Activated CD4-positive, alpha-beta T cell treated with anti-CD3 and anti-CD28 coated beads, Interleukin-2, amount 10 ng/mL, durations not matched to agents 7 days and 5 days (primary cell): ENCODE measurements around the gene ZMIZ1. TPM values are rescaled to one million over a fixed set of nuclear protein-coding genes. Genes with fewer than 3 reads are reported as not detected.

Source experiments
- CTCF ChIA-PET: fragments of 350-600 bp; sonication (Branson Sonifier 250); formaldehyde crosslinking; loops from one replicate; lab custom pipeline; 2021; ENCODE audit warnings: antibody characterized with exemption; lab: Charles Lee
- POLR2A ChIA-PET: fragments of 350-600 bp; sonication (Branson Sonifier 250); formaldehyde crosslinking; loops from one replicate; lab custom pipeline; 2021; ENCODE audit warnings: antibody characterized with exemption; lab: Charles Lee
- DNase-seq: peaks from one replicate; pipeline ENCODE4 v3.0.0-alpha.2; 2020
- H3K27ac Mint-ChIP-seq: one replicate; pipeline ENCODE4 v1.8.0; 2021; ENCODE audit warnings: mild to moderate bottlenecking, moderate library complexity, mixed read lengths
- H3K27me3 Mint-ChIP-seq: one replicate; pipeline ENCODE4 v1.8.0; 2021; ENCODE audit warnings: mixed read lengths
- H3K36me3 Mint-ChIP-seq: one replicate; pipeline ENCODE4 v1.8.0; 2021; ENCODE audit warnings: low read depth, mixed read lengths
- H3K4me1 Mint-ChIP-seq: one replicate; pipeline ENCODE4 v1.8.0; 2021; ENCODE audit warnings: mixed read lengths
- H3K4me3 Mint-ChIP-seq: one replicate; pipeline ENCODE4 v1.8.0; 2021; ENCODE audit warnings: mild to moderate bottlenecking, moderate library complexity, mixed read lengths
- H3K9me3 Mint-ChIP-seq: one replicate; pipeline ENCODE4 v1.8.0; 2021; ENCODE audit warnings: mixed read lengths
- total RNA-seq, 2 experiments: library from RNA; stranded (reverse); gene quantifications; one replicate each; pipeline ENCODE4 v1.2.3, GENCODE V29; 2021

Gene ZMIZ1
- total RNA-seq, 2 experiments from 2014 or later, result 27.8 to 31.5 TPM

DNA sequence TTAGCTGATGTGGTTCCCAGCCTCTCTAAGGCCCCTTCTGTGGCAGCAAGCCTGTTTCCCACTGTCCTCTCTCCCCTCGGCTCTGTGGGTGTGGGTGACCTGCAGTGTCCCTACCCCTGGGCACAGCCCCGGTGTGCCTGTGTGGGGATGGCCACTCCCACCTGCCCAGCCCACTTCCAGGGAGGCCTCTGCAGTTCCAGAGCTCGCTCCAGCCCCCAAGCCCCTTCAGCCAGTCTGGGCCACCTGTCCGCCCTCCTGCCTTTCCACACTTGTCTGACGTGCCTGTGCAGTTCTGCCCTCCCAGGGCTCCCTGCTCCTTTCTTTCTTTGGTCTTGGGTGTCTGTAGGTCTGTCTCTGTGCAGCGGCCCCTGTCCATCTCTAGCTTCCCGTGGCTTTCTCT lies 151.5 kb downstream of the ZMIZ1 start:
- Mint-ChIP-seq H3K27ac (no peak overlapping the region), H3K36me3 (peaks cover 6% of the 10 kb centered on the region), H3K4me3 (no peak overlapping the region), H3K9me3 (no peaks in the 10 kb centered on the region), H3K27me3 (no peaks in the 10 kb centered on the region), H3K4me1 (no peaks in the 10 kb centered on the region)
- no peak for DNase-seq
- CTCF ChIA-PET, result interaction anchor here (1.1 kb wide), 1 partner anchor 10 kb away, joined by 3 read pairs; no protein-coding TSS in a partner anchor
- POLR2A ChIA-PET, result no interaction called here

DNA sequence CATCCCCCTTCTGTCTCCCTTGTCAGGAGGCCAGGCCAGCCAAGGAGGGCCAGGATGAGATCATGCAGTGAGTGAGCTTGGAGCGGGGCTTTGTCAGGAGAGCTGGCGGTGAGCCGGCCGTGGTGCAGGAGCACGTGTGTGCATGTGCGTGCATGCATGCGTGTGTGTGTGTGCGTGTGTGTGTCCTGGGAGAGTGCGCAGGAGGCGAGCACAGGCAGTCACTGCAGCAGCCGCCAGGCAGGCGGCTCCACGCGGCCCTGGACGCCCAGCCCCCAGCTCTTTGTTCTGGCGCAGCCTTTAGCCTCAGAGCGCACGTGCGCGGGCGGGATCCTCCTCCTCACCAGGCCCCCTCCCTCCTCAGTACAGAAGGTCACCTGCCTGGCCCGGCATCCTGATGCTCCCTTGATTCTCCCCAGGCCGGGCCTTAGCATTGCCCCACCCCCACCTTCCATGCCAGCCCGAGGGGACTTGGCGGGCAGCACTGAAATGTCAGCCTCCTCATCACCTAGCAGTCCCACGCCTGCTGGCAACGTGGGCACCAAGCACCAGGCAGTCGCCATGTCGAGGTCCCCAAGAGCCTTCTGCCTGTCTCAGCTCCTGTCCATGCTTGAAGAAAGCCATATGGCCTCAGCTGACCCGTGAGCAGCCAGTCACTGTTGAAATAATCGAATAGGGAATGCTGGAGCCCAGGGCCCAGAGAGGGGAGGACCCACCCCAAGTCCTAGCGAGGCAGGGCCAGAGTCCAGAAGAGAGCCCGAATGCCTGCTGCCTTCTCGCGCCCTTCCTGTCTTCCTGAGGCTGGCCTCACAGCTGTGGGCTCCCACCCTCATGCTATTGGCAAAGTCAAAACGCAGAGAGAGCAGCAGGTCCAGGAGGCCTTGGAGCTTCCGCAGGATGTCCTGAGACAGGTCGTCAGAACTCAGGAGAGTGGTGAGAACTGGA lies 152.6 kb downstream of the ZMIZ1 start:
- no peak overlapping the region for H3K27ac Mint-ChIP-seq
- H3K36me3 Mint-ChIP-seq, result peaks cover 6% of the 10 kb centered on the region
- H3K4me3 Mint-ChIP-seq, result no peak overlapping the region
- CTCF ChIA-PET, result interaction anchor here (0.6 to 1.1 kb wide), 3 partner anchors 9 to 870 kb away, joined by 3 to 4 read pairs (median 3); no protein-coding TSS in a partner anchor
- POLR2A ChIA-PET, result no interaction called here
- no peak for DNase-seq
- no peaks in the 10 kb centered on the region for H3K4me1 Mint-ChIP-seq
- H3K9me3 Mint-ChIP-seq, result no peaks in the 10 kb centered on the region
- no peaks in the 10 kb centered on the region for H3K27me3 Mint-ChIP-seq

DNA sequence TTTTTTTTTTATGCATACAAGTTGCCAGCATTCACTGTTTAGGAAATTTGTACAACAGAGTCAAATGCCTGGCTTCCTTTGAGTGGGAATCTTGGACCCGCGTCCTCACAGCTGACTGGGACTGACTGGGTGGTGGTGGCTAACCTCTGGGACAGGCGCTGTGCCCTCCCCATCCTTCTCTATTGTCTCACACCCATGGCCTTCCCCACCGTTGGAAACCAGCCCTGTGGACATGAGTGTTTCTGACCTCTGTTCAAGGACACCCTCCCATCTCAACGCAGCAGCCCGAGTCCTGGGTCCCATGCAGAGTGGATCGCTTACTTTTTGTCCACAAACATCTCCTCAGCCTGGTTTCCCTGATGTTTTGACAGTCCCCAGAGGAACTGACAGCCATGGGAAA lies 153.4 kb downstream of the ZMIZ1 start:
- Mint-ChIP-seq H3K36me3 (peaks cover 6% of the 10 kb centered on the region), H3K27me3 (no peaks in the 10 kb centered on the region), H3K4me3 (no peak overlapping the region), H3K27ac (no peak overlapping the region), H3K4me1 (no peaks in the 10 kb centered on the region), H3K9me3 (no peaks in the 10 kb centered on the region)
- ChIA-PET POLR2A (no interaction called here), CTCF (interaction anchor here (0.6 kb wide), 2 partner anchors 722 to 871 kb away, joined by 3 to 4 read pairs; no protein-coding TSS in a partner anchor)
- DNase-seq, result no peak

DNA sequence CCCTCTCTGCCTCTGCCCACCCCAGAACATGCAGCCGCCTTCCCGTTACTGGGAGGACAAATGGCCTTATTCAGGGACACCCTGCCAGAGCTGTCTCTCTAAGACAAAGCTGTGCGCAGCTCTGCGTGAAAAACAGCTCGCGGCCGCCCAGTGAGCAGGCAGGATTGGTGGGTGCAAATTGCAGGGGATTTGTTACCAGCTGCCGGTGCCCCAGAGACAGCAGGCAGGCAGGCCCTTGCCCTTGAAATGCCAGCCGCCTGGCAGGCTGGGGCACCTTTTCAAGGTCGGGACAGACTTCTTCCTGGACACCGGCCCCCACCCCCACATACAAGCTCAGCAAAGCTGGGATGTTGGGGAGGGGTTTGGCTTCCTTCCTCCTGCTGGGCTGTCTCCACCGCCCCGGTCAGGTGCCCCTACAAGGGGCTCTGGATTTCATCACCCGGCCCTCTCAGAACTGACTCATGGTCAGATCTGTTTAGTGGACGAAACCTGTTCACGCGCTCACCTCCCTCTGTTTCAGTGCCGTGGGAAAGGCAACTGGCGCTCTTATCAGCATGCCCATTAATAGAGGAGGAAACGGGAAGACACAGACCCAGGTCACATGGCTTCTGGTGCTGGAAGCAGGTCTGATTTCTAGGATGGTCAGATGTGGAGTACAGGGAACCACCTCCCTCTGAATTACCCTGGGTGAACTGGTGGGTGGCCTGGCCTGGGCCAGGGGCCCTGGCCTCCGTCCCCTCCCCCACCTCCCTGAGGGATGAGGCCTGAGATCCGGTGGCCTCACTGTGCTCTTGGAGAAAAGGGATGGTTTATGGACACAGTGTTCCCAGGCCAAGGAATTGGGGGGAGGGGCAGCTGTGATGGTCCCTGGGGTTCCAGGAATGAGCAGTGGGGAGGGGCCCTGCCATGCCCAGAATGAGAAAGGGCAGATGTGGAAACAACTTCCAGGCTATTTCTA lies 154.6 kb downstream of the ZMIZ1 start:
- Mint-ChIP-seq H3K27me3 (no peaks in the 10 kb centered on the region), H3K27ac (no peak overlapping the region), H3K4me1 (no peaks in the 10 kb centered on the region), H3K36me3 (no peaks in the 10 kb centered on the region), H3K4me3 (no peak overlapping the region), H3K9me3 (no peaks in the 10 kb centered on the region)
- DNase-seq, result no peak
- POLR2A ChIA-PET, result no interaction called here
- CTCF ChIA-PET, result interaction anchor here (0.6 kb wide), 1 partner anchor 11 kb away, joined by 3 read pairs; no protein-coding TSS in a partner anchor

DNA sequence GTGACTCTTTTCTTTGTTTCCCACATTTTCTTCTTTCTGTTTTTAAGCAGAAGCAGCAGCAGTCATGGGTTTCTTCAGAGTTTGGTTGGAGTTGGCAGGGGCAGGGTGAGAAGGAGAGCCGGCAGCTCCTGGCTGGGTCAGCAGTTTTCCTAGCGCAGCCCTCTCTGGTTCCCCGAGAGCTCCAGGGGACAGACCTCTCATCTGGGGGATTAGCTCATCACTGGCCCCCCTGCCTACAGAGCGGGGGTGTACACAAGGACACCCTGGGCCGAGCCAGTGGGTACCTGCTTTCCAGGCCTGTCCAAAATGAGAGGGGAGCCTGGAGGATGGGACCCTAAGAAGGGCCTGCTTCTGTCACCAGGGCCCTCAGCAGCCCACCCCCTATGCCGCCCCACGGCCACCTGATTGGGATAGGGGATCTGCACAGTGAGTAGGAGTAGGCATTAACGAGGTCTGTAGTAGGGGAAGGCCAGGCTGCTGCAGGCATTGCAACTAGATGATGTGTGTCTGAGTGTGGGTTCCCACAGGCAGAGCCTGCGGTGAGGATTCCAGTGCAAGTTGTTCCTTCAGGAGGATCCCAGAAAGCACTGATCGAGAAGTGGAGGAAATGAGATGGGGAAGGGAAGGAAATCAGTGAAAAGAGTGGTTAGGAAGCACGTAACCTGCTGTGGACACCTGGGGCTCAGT lies 155.6 kb downstream of the ZMIZ1 start:
- no peaks in the 10 kb centered on the region for H3K27me3 Mint-ChIP-seq
- CTCF ChIA-PET, result interaction anchor here (0.6 kb wide), 1 partner anchor 12 kb away, joined by 3 read pairs; no protein-coding TSS in a partner anchor
- no peak for DNase-seq
- H3K27ac Mint-ChIP-seq, result no peak overlapping the region
- POLR2A ChIA-PET, result no interaction called here
- H3K4me3 Mint-ChIP-seq, result no peak overlapping the region
- no peaks in the 10 kb centered on the region for H3K36me3 Mint-ChIP-seq
- H3K4me1 Mint-ChIP-seq, result no peaks in the 10 kb centered on the region
- H3K9me3 Mint-ChIP-seq, result no peaks in the 10 kb centered on the region

DNA sequence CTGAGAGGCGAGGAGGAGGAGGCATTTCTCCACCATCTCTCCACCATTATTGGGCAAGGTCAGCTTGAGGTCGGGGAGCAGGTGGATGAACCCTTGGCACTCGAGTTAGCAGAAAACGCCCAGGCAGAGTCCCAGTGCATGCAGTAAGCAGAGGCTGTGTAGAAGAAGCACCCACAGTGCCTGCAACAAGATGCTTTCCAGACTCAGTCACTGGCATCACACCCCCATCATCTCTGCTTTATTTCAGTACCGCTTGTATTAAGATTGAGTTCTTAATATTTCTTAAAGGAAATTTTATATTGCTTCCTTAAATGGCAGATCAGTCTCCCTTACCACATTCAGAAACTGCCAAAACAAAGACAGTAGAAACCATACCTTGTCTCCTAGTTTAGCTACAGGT lies 156.2 kb downstream of the ZMIZ1 start:
- no peak overlapping the region for H3K4me3 Mint-ChIP-seq

DNA sequence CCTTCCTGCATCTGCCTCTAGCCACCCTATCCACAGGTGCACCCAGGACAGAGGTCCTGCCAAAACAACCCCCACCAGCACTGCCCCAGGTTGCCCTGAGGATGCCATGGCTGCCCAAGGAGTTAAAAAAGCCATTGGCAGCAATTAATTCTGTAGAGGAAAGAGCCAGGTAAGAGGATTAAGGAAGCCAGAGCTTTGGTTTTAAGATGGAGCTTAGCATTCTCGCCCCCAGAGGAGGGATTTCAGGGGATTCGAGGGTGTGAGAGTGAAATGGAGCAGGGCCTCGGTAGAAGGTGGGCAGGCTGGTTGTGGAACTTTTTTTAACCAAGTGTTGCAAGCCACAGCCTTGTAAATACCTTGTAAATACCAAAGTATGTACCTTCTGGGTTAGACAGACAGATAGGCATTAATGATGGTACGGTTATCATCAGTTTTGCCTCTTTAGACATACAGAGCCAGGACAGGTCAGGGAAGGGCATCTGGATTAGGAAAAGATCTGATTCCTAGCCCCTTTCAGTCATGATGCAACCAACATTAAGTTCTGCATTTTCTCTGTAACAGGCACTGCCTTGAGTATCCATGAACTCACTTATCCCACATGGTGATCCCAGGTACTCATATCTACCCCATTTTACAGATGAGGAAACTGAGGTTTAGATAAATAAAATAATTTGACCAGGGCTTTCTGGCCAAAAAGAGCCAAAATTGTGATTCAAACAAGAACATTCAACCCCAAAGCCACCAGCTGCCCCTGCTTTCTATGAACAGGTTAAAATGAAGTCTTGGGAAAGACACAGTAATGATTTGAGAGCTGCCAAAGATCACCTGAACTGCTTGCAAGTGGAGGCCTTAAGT lies 157.9 kb downstream of the ZMIZ1 start:
- no peaks in the 10 kb centered on the region for H3K9me3 Mint-ChIP-seq
- no peaks in the 10 kb centered on the region for H3K4me1 Mint-ChIP-seq
- DNase-seq, result no peak
- no peaks in the 10 kb centered on the region for H3K27me3 Mint-ChIP-seq
- POLR2A ChIA-PET, result no interaction called here
- CTCF ChIA-PET, result interaction anchor here (1.0 to 1.4 kb wide), 2 partner anchors 10 to 18 kb away, joined by 3 read pairs; no protein-coding TSS in a partner anchor
- no peaks in the 10 kb centered on the region for H3K36me3 Mint-ChIP-seq
- H3K27ac Mint-ChIP-seq, result no peak overlapping the region
- no peak overlapping the region for H3K4me3 Mint-ChIP-seq

More for the DNA sequence above, 156.2 kb downstream of the ZMIZ1 start:
- DNase-seq, result no peak
- CTCF ChIA-PET, result interaction anchor here (1.4 kb wide), 1 partner anchor 11 kb away, joined by 3 read pairs; no protein-coding TSS in a partner anchor
- Mint-ChIP-seq H3K27me3 (no peaks in the 10 kb centered on the region), H3K9me3 (no peaks in the 10 kb centered on the region), H3K27ac (no peak overlapping the region), H3K4me1 (no peaks in the 10 kb centered on the region), H3K36me3 (no peaks in the 10 kb centered on the region)
- POLR2A ChIA-PET, result no interaction called here

DNA sequence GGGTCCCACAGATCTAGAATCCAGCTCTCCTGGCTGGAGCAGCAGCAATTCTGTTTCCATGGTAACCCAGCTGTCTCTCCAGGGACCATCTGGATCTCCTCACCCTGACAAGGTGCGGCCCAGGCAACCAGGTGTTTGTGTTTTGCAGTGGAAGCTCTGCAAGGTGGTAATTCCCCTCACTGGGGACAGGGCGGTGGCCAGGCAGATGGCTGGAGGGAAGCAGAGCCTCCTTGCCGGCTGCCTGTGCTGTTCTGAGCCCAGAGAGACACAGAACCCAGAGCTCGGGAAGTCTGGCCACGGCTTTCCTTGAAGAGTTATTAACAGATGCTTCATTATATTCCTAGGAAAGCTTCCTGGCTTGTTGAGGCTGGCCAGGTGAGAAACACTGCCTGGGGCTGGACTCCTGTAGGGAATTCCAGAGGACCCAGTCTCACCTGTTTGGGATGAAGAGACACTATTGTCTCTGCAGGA lies 160.3 kb downstream of the ZMIZ1 start:
- CTCF ChIA-PET, result interaction anchor here (0.8 to 1.7 kb wide), 4 partner anchors 10 to 193 kb away, joined by 3 read pairs; no protein-coding TSS in a partner anchor
- no peaks in the 10 kb centered on the region for H3K9me3 Mint-ChIP-seq
- no peaks in the 10 kb centered on the region for H3K36me3 Mint-ChIP-seq
- POLR2A ChIA-PET, result no interaction called here
- DNase-seq, result no peak
- H3K4me1 Mint-ChIP-seq, result no peaks in the 10 kb centered on the region
- no peak overlapping the region for H3K27ac Mint-ChIP-seq
- no peaks in the 10 kb centered on the region for H3K27me3 Mint-ChIP-seq
- H3K4me3 Mint-ChIP-seq, result no peak overlapping the region

DNA sequence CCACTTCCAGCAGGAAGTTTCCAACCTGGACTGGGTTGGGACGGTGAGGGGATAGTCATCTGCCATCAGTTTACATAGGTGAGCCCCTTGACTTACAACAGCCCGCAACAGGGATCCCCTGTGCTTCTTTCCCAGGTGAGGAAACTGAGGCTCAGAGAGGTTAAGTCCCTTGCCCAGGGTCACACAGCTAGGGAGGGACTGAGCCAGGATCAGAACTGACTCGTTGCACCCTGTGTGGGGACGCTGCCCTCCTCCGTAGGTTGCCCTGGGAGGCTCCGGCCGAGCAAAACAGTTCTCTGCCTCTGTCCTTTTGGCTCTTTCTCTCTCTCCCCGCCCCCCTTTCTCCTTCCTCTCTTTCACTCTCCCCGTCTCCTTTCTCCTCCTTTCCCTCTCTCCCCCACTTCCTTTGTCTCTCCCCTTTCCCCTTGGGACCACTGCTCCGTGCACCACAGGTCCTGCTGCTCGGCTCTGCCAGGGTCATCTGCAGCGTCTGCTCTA lies 161.1 kb downstream of the ZMIZ1 start:
- H3K27me3 Mint-ChIP-seq, result no peaks in the 10 kb centered on the region
- H3K9me3 Mint-ChIP-seq, result no peaks in the 10 kb centered on the region
- H3K4me3 Mint-ChIP-seq, result no peak overlapping the region
- no peak for DNase-seq
- ChIA-PET POLR2A (no interaction called here), CTCF (interaction anchor here (0.5 to 0.9 kb wide), 3 partner anchors 9 to 244 kb away, joined by 3 read pairs; no protein-coding TSS in a partner anchor)
- H3K36me3 Mint-ChIP-seq, result no peaks in the 10 kb centered on the region
- H3K27ac Mint-ChIP-seq, result no peak overlapping the region
- H3K4me1 Mint-ChIP-seq, result no peaks in the 10 kb centered on the region

DNA sequence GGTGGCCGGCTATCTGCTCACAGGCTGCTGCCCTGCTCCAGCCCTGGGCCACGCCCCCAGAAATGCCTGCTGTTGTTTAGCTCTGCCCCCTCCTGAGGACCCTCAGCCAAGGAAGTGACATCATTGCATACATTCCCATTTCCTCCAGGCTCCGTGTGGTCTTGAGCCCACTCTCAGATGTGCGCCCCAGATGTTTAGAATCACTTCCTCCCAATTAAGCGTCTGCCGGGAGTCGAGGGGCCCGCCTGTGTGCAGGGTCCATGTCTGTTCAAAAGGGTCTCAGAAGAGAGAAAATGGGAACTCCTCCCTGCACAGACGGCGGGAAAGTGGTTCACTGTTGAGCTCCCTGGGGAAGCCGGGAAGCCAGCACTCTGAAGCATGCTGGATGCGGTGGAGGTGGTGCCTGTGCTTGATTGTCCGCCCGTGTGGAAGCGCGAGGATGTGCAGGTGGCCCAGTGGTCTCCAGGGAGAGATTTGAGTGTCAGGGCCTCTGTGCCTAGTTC lies 161.6 kb downstream of the ZMIZ1 start:
- POLR2A ChIA-PET, result no interaction called here

DNA sequence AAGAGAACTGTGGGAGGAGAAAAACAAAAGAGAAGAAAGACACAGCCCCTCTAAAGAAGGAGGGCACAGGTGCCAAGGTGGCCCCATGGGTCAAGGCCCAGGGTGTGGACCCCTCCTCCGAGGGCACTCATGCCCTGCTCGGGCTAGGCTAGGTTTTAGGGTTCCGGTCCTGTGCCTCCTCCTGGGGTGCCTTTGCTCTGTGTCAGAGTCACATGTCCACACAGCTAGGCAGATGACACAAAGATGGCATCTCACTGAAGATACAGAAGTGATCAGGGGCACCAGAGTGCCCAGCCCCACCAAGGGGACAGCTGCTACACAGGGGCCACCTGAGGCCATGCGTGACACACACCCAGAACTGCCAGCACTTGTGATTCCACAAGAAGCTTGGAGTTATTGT lies 162.1 kb downstream of the ZMIZ1 start:
- no peak overlapping the region for H3K4me3 Mint-ChIP-seq
- no peaks in the 10 kb centered on the region for H3K4me1 Mint-ChIP-seq
- no peaks in the 10 kb centered on the region for H3K36me3 Mint-ChIP-seq
- H3K9me3 Mint-ChIP-seq, result no peaks in the 10 kb centered on the region
- ChIA-PET CTCF (interaction anchor here (1.0 to 1.1 kb wide), 2 partner anchors 10 to 13 kb away, joined by 3 to 5 read pairs; no protein-coding TSS in a partner anchor), POLR2A (no interaction called here)
- H3K27ac Mint-ChIP-seq, result no peak overlapping the region
- no peaks in the 10 kb centered on the region for H3K27me3 Mint-ChIP-seq
- DNase-seq, result no peak

More for the DNA sequence above, 161.6 kb downstream of the ZMIZ1 start:
- CTCF ChIA-PET, result interaction anchor here (1.0 to 1.1 kb wide), 2 partner anchors 10 to 14 kb away, joined by 3 to 5 read pairs; no protein-coding TSS in a partner anchor
- no peaks in the 10 kb centered on the region for H3K4me1 Mint-ChIP-seq
- H3K36me3 Mint-ChIP-seq, result no peaks in the 10 kb centered on the region
- H3K4me3 Mint-ChIP-seq, result no peak overlapping the region
- H3K9me3 Mint-ChIP-seq, result no peaks in the 10 kb centered on the region
- no peak overlapping the region for H3K27ac Mint-ChIP-seq
- H3K27me3 Mint-ChIP-seq, result no peaks in the 10 kb centered on the region
- no peak for DNase-seq
